ENCODE measurements around the gene SH2D7. TPM values are rescaled to one million over a fixed set of nuclear protein-coding genes. Genes with fewer than 3 reads are reported as not detected.

Gene SH2D7
- total RNA-seq, 1 experiment from 2014 or later: not detected

GRCh38 chr15:78067328-78068228 is 24.8 kb upstream of the SH2D7 start:
- Histone ChIP-seq H3K9me3 (ENCODE audit: control insufficient read depth, insufficient read depth, low read depth, low read length) (no peaks in the 10 kb centered on the region), H3K4me1 (ENCODE audit: control insufficient read depth, insufficient read depth, low read length) (peaks cover 97% of the 10 kb centered on the region), H3K4me3 (ENCODE audit: low read depth in 2 of 2, low read length in 2 of 2) (peak overlapping the region in 1 of 2 experiments; percentile 17; a peak in 2 of 4 replicates), H3K27me3 (ENCODE audit: control insufficient read depth, insufficient read depth, low read length) (no peaks in the 10 kb centered on the region), H3K36me3 (ENCODE audit: control insufficient read depth, insufficient read depth, low read length) (no peaks in the 10 kb centered on the region), H3K27ac (ENCODE audit: low read length) (peak overlapping the region; percentile 96)
- no peak for DNase-seq (ENCODE audit: low read depth, low spot score)
- CTCF ChIA-PET: interaction anchor here (1.2 kb wide), 1 partner anchor 8 kb away, joined by 3 read pairs; no protein-coding TSS in a partner anchor
- no peak for TF ChIP-seq CTCF (IDR thresholded peaks at IDR 0.05)
- peak; percentile 57; the same call in 1 of the 2 replicates for TF ChIP-seq POLR2AphosphoS5 (IDR thresholded peaks at IDR 0.05; ENCODE audit: low read depth, low read length)
- TF ChIP-seq TCF7L2 (IDR thresholded peaks at IDR 0.05; ENCODE audit: low read depth, low read length): peak; percentile 6; the same call in 1 of the 2 replicates
- peak; percentile 58; the same call in 1 of the 2 replicates for TF ChIP-seq SIN3A (IDR thresholded peaks at IDR 0.05; ENCODE audit: borderline replicate concordance, insufficient read depth, low read depth, low read length)
- no peak for TF ChIP-seq REST (IDR thresholded peaks at IDR 0.05; ENCODE audit: insufficient read depth in 1 of 2, low read depth in 2 of 2, low read length in 1 of 2)
- peak; percentile 76 for ATAC-seq
- intact Hi-C loops (cut with micrococcal nuclease; ENCODE audit: unreplicated experiment) (no loop called here), in situ Hi-C loops (cut with HindIII; ENCODE audit: low pct_unique_long_range_greater_than_20kb, low sequenced_read_pairs) (no loop called here)
- POLR2A ChIA-PET: no interaction called here
- no TSS peak for BruUV-seq (replicated peaks)

GRCh38 chr15:78069052-78069414 is 23.3 kb upstream of the SH2D7 start:
- Histone ChIP-seq H3K4me3 (ENCODE audit: low read depth in 2 of 2, low read length in 2 of 2) (peak overlapping the region in 1 of 2 experiments; percentile 12; a peak in 1 of 4 replicates), H3K9me3 (ENCODE audit: control insufficient read depth, insufficient read depth, low read depth, low read length) (no peaks in the 10 kb centered on the region), H3K27me3 (ENCODE audit: control insufficient read depth, insufficient read depth, low read length) (no peaks in the 10 kb centered on the region), H3K4me1 (ENCODE audit: control insufficient read depth, insufficient read depth, low read length) (peaks cover 91% of the 10 kb centered on the region), H3K27ac (ENCODE audit: low read length) (peak overlapping the region; percentile 96), H3K36me3 (ENCODE audit: control insufficient read depth, insufficient read depth, low read length) (no peaks in the 10 kb centered on the region)
- ATAC-seq: no peak; the same call in 1 of the 2 replicates
- no peak for DNase-seq (ENCODE audit: low read depth, low spot score)
- intact Hi-C loops (cut with micrococcal nuclease; ENCODE audit: unreplicated experiment) (no loop called here), in situ Hi-C loops (cut with HindIII; ENCODE audit: low pct_unique_long_range_greater_than_20kb, low sequenced_read_pairs) (no loop called here)
- no TSS peak for BruUV-seq (replicated peaks)
- ChIA-PET CTCF (interaction anchor here (0.5 to 1.0 kb wide), 2 partner anchors 104 to 172 kb away, joined by 3 to 7 read pairs; no protein-coding TSS in a partner anchor), POLR2A (no interaction called here)
- TF ChIP-seq SIN3A (IDR thresholded peaks at IDR 0.05; ENCODE audit: borderline replicate concordance, insufficient read depth, low read depth, low read length) (no peak), CTCF (IDR thresholded peaks at IDR 0.05) (peak; percentile 0; the same call in 1 of the 2 replicates), POLR2AphosphoS5 (IDR thresholded peaks at IDR 0.05; ENCODE audit: low read depth, low read length) (no peak), TCF7L2 (IDR thresholded peaks at IDR 0.05; ENCODE audit: low read depth, low read length) (no peak), REST (IDR thresholded peaks at IDR 0.05; ENCODE audit: insufficient read depth in 1 of 2, low read depth in 2 of 2, low read length in 1 of 2) (no peak)

Data from Panc1 (cell line).